B cell (primary cell): ENCODE results near the gene GPR143. TPM values are rescaled to one million over a fixed set of nuclear protein-coding genes. Genes with fewer than 3 reads are reported as not detected.
A peak's percentile ranks its signal among the peaks of the same experiment; 100 is the strongest.

Experiments used
- ATAC-seq: fragments of 200-7000 bp; cut with Tn5 transposase; one replicate; pipeline ENCODE4 v1.10.0; 2021; ENCODE audit warnings: low read depth, mild to moderate bottlenecking, moderate number of reproducible peaks, moderate library complexity
- CTCF ChIA-PET: fragments of 350-600 bp; sonication (Branson Sonifier 250); formaldehyde crosslinking; loops from one replicate; lab custom pipeline; 2021; ENCODE audit warnings: antibody characterized with exemption, inconsistent platforms; lab: Charles Lee
- POLR2A ChIA-PET: fragments of 350-600 bp; sonication (Branson Sonifier 250); formaldehyde crosslinking; loops from one replicate; lab custom pipeline; 2021; ENCODE audit warnings: antibody characterized with exemption; lab: Charles Lee
- DNase-seq: peaks from one replicate; pipeline ENCODE4 v3.0.0; 2013
- H2AFZ ChIP-seq: 2 replicates; pipeline ENCODE4 v1.6.1; 2012; ENCODE audit warnings: mild to moderate bottlenecking, low read depth, low read length; ENCODE audit not compliant: insufficient read depth, poor library complexity, severe bottlenecking
- H3K27ac ChIP-seq, 2 donors: 1 replicate in 1 of 2; 2 replicates in 1 of 2; pipeline ENCODE4 v1.5.1; 2012 to 2013; ENCODE audit warnings: low read length in 2 of 2, mild to moderate bottlenecking in 2 of 2, moderate library complexity in 1 of 2
- H3K27me3 ChIP-seq, 4 experiments: fragments of 200-600 bp in 1 of 4; sonication (generic) in 1 of 4; replicated peaks in 1 of 4; 1 replicate in 2 of 4; 2 replicates in 2 of 4; pipeline versions ENCODE4 v1.6.1 to v1.7.0; 2013 to 2016; ENCODE audit warnings: low read length in 3 of 4, mild to moderate bottlenecking in 2 of 4, mixed read lengths in 1 of 4, moderate library complexity in 1 of 4; ENCODE audit not compliant: insufficient read depth in 4 of 4, control insufficient read depth in 3 of 4; ENCODE audit errors: control extremely low read depth in 1 of 4
- H3K36me3 ChIP-seq, 2 experiments: replicated peaks in 1 of 2; 1 replicate in 1 of 2; 2 replicates in 1 of 2; pipeline versions ENCODE4 v1.6.1 to v1.7.1; 2013; ENCODE audit warnings: low read length in 1 of 2; ENCODE audit not compliant: insufficient read depth in 2 of 2, control insufficient read depth in 1 of 2; ENCODE audit errors: control extremely low read depth in 1 of 2, extremely low read depth in 1 of 2
- H3K4me1 ChIP-seq, 2 donors: fragments of 200-600 bp in 1 of 2; sonication (generic) in 1 of 2; 1 replicate in 1 of 2; 2 replicates in 1 of 2; pipeline versions ENCODE4 v1.5.1 to v1.6.1; 2013 to 2017; ENCODE audit warnings: low read length in 2 of 2; ENCODE audit not compliant: control insufficient read depth in 2 of 2, insufficient read depth in 2 of 2
- H3K4me2 ChIP-seq: replicated peaks from 2 replicates; pipeline ENCODE3; 2012; ENCODE audit warnings: mild to moderate bottlenecking, low read depth, low read length; ENCODE audit not compliant: poor library complexity, severe bottlenecking
- H3K4me3 ChIP-seq, 5 experiments: fragments of 200-600 bp in 1 of 5; sonication (generic) in 1 of 5; 1 replicate in 3 of 5; 2 replicates in 2 of 5; pipeline versions ENCODE4 v1.5.1 to v1.7.0; 2011 to 2016; ENCODE audit warnings: low read length in 4 of 5, mild to moderate bottlenecking in 4 of 5, low read depth in 2 of 5, control low read depth in 1 of 5, moderate library complexity in 1 of 5; ENCODE audit not compliant: insufficient read depth in 1 of 5; ENCODE audit errors: control extremely low read depth in 1 of 5, extremely low read depth in 1 of 5
- H3K79me2 ChIP-seq: fragments of 200-600 bp; sonication (generic); one replicate; pipeline ENCODE4 v1.6.0; 2016; ENCODE audit warnings: low read length; ENCODE audit not compliant: control insufficient read depth, insufficient read depth
- H3K9ac ChIP-seq: fragments of 200-600 bp; sonication (generic); 2 replicates; pipeline ENCODE4 v1.6.1; 2017; ENCODE audit warnings: mild to moderate bottlenecking, low read length, moderate library complexity
- H3K9me3 ChIP-seq, 3 donors: one replicate each; pipeline versions ENCODE4 v1.6.1 to v1.7.1; 2013; ENCODE audit warnings: low read length in 2 of 3; ENCODE audit not compliant: control insufficient read depth in 2 of 3, insufficient read depth in 1 of 3; ENCODE audit errors: control extremely low read depth in 1 of 3
- H4K20me1 ChIP-seq: 2 replicates; pipeline ENCODE4 v1.6.0; 2012; ENCODE audit warnings: mild to moderate bottlenecking, low read length; ENCODE audit not compliant: insufficient read depth, control insufficient read depth, poor library complexity, severe bottlenecking
- H3K27ac Mint-ChIP-seq: one replicate; pipeline ENCODE4 v1.8.0; 2021; ENCODE audit warnings: mixed read lengths
- H3K27me3 Mint-ChIP-seq: one replicate; pipeline ENCODE4 v1.8.0; 2021; ENCODE audit warnings: mixed read lengths
- H3K4me1 Mint-ChIP-seq: one replicate; pipeline ENCODE4 v1.8.0; 2021; ENCODE audit warnings: mixed read lengths
- H3K4me3 Mint-ChIP-seq: one replicate; pipeline ENCODE4 v1.8.0; 2021; ENCODE audit warnings: mixed read lengths
- H3K9me3 Mint-ChIP-seq: one replicate; pipeline ENCODE4 v1.8.0; 2022; ENCODE audit warnings: mixed read lengths; ENCODE audit not compliant: insufficient read depth
- EZH2 ChIP-seq: IDR thresholded peaks from 2 replicates; pipeline ENCODE4 v1.6.1; 2012; ENCODE audit warnings: borderline replicate concordance, low read depth, mild to moderate bottlenecking, moderate library complexity, low read length; ENCODE audit not compliant: insufficient read depth, poor library complexity, severe bottlenecking
- WGBS: methylation state at CpG from one replicate; pipeline ENCODE4 v1.1.5; 2013; ENCODE audit warnings: missing lambda C conversion rate; ENCODE audit not compliant: insufficient coverage; 5-methylcytosine and 5-hydroxymethylcytosine counted together
- intact Hi-C: fragments of 100-400 bp; cut with micrococcal nuclease; formaldehyde crosslinking; loops from one replicate; pipeline ENCODE4 v1.10.0; 2022
- polyA plus RNA-seq: library from polyadenylated mRNA; depleted of rRNA; stranded (reverse); fragments of >200 nt; gene quantifications from 2 replicates; pipeline ENCODE4 v1.2.3, GENCODE V29; 2012
- total RNA-seq, 2 donors: library from RNA; stranded (reverse); fragments of 120-200 nt in 1 of 2; gene quantifications; 1 replicate in 1 of 2; 2 replicates in 1 of 2; pipeline versions ENCODE4 v1.2.3 to v1.2.4, GENCODE V29; 2013 to 2022
- TF ChIP-seq, protein P1 (sequence below): fragments of 200-600 bp; IDR thresholded peaks from one replicate; pipeline ENCODE4 v1.8.0; 2022; ENCODE audit warnings: antibody characterized with exemption, mild to moderate bottlenecking

The GPR143 gene
- total and polyA plus RNA-seq, 2 donors (not counting 1 experiment from before 2014, with no cell fraction given), result not detected

DNA sequence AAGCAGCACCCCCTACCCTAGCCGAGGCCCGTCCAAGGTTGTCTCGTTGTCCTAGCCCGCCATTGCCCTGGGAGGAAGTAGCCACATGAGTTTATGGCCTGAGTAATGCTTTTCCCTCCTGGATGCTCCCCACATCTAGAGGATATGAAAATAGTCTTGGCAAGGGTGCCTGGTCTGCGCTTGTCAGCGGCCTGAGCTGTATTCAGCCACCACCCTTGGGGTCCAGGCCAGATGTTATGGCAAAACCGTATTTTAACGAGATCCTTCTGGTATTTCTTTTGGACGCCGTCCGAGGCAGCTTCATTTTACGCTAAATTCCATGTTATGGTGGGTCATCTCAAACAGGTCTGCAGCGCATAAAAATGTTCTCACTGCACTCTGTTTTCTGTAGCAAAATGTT is 89.3 kb downstream of the GPR143 start:
- 94% methylated on average over 2 of the region's 13 CpGs for WGBS
- DNase-seq (no peak), ATAC-seq (no peak)
- Histone ChIP-seq H3K9me3 (peaks cover 0 to 5% (median 2%) of the 10 kb centered on the region in 3 donors), H3K79me2 (no peaks in the 10 kb centered on the region), H4K20me1 (no peaks in the 10 kb centered on the region), H3K9ac (no peak overlapping the region), H3K4me3 (no peak overlapping the region), H2AFZ (no peak overlapping the region), H3K4me2 (no peak overlapping the region), H3K27me3 (no peaks in the 10 kb centered on the region), H3K4me1 (peaks cover 34 to 46% of the 10 kb centered on the region in 2 donors), H3K27ac (peak overlapping the region; percentile 69 to 81), H3K36me3 (peaks cover 0 to 8% of the 10 kb centered on the region in 2 experiments)
- Mint-ChIP-seq H3K9me3 (peaks cover 3% of the 10 kb centered on the region), H3K4me1 (peaks cover 53% of the 10 kb centered on the region), H3K27me3 (no peaks in the 10 kb centered on the region), H3K27ac (peak overlapping the region; percentile 92), H3K4me3 (no peak overlapping the region)
- ChIA-PET POLR2A (no interaction called here), CTCF (no interaction called here)
- intact Hi-C loops, result loop anchor here (1.0 kb wide), 1 partner anchor 213 kb away; no protein-coding TSS in a partner anchor
- TF ChIP-seq, protein P1, sequence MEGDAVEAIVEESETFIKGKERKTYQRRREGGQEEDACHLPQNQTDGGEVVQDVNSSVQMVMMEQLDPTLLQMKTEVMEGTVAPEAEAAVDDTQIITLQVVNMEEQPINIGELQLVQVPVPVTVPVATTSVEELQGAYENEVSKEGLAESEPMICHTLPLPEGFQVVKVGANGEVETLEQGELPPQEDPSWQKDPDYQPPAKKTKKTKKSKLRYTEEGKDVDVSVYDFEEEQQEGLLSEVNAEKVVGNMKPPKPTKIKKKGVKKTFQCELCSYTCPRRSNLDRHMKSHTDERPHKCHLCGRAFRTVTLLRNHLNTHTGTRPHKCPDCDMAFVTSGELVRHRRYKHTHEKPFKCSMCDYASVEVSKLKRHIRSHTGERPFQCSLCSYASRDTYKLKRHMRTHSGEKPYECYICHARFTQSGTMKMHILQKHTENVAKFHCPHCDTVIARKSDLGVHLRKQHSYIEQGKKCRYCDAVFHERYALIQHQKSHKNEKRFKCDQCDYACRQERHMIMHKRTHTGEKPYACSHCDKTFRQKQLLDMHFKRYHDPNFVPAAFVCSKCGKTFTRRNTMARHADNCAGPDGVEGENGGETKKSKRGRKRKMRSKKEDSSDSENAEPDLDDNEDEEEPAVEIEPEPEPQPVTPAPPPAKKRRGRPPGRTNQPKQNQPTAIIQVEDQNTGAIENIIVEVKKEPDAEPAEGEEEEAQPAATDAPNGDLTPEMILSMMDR, result no peak
- no peak for TF ChIP-seq EZH2

Other genes with a start within 250 kb of the GPR143 start
- not detected in 2 replicates for gene SHROOM2, start 20.6 kb upstream of the GPR143 start, total RNA-seq
- not detected in 2 replicates for gene SHROOM2, start 20.6 kb upstream of the GPR143 start, polyA plus RNA-seq
- gene CLDN34, start 201.5 kb upstream of the GPR143 start, total RNA-seq, result not detected in 2 replicates
- not detected in 2 replicates for gene CLDN34, start 201.5 kb upstream of the GPR143 start, polyA plus RNA-seq